Measurements from ENCODE around the gene SORCS2.

The SORCS2 gene

GRCh38 chr4:7348946-7349900 lies 156.9 kb downstream of the SORCS2 start:
- CTCF ChIA-PET: interaction anchor here (0.6 kb wide), 1 partner anchor 1367 kb away, joined by 3 read pairs; no protein-coding TSS in a partner anchor
- Histone ChIP-seq H3K36me3 (ENCODE audit: control insufficient read depth in 2 of 2, insufficient read depth in 1 of 2, low read length in 2 of 2) (no peaks in the 10 kb centered on the region), H3K9me3 (ENCODE audit: control insufficient read depth, insufficient read depth, low read depth, low read length) (no peaks in the 10 kb centered on the region), H3K27ac (ENCODE audit: extremely low read depth, low read depth, low read length) (no peak overlapping the region), H3K4me1 (ENCODE audit: control insufficient read depth, insufficient read depth, low read length) (no peaks in the 10 kb centered on the region), H3K4me3 (ENCODE audit: low read depth, low read length) (no peak overlapping the region)
- POLR2A ChIA-PET: no interaction called here
- TF ChIP-seq ZNF223 (tag by site-specific recombination; IDR thresholded peaks at IDR 0.05): no peak
- no peak for TF ChIP-seq ZNF121 (tag by site-specific recombination; IDR thresholded peaks at IDR 0.05)
- no peak for TF ChIP-seq ZNF629 (tag by site-specific recombination; IDR thresholded peaks at IDR 0.05)
- TF ChIP-seq GFI1B (tag by site-specific recombination; IDR thresholded peaks at IDR 0.05): no peak
- TF ChIP-seq ZBTB1 (tag by site-specific recombination; IDR thresholded peaks at IDR 0.05): no peak
- no peak for TF ChIP-seq ZSCAN30 (tag by site-specific recombination; IDR thresholded peaks at IDR 0.05)
- TF ChIP-seq YY2 (tag by site-specific recombination; IDR thresholded peaks at IDR 0.05): no peak
- TF ChIP-seq, protein P1, sequence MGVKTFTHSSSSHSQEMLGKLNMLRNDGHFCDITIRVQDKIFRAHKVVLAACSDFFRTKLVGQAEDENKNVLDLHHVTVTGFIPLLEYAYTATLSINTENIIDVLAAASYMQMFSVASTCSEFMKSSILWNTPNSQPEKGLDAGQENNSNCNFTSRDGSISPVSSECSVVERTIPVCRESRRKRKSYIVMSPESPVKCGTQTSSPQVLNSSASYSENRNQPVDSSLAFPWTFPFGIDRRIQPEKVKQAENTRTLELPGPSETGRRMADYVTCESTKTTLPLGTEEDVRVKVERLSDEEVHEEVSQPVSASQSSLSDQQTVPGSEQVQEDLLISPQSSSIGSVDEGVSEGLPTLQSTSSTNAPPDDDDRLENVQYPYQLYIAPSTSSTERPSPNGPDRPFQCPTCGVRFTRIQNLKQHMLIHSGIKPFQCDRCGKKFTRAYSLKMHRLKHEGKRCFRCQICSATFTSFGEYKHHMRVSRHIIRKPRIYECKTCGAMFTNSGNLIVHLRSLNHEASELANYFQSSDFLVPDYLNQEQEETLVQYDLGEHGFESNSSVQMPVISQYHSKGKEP (tag by site-specific recombination; IDR thresholded peaks at IDR 0.05): no peak
- TF ChIP-seq OVOL3 (tag by site-specific recombination; IDR thresholded peaks at IDR 0.05): no peak
- no peak for TF ChIP-seq ZNF280C (tag by site-specific recombination; IDR thresholded peaks at IDR 0.05)
- TF ChIP-seq ZNF112 (tag by site-specific recombination; IDR thresholded peaks at IDR 0.05): no peak
- no peak for TF ChIP-seq MYNN (tag by site-specific recombination; IDR thresholded peaks at IDR 0.05; ENCODE audit: borderline replicate concordance)
- no peak for TF ChIP-seq MZF1 (tag by site-specific recombination; IDR thresholded peaks at IDR 0.05; ENCODE audit: borderline replicate concordance)
- TF ChIP-seq ZNF426 (tag by site-specific recombination; IDR thresholded peaks at IDR 0.05): no peak
- TF ChIP-seq ZNF354C (tag by site-specific recombination; IDR thresholded peaks at IDR 0.05; ENCODE audit: borderline replicate concordance, low read depth): no peak
- no peak for TF ChIP-seq ZNF132 (tag by site-specific recombination; IDR thresholded peaks at IDR 0.05; ENCODE audit: borderline replicate concordance)
- TF ChIP-seq ZNF776 (tag by site-specific recombination; IDR thresholded peaks at IDR 0.05; ENCODE audit: borderline replicate concordance): no peak
- no peak for TF ChIP-seq ZNF692 (tag by site-specific recombination; IDR thresholded peaks at IDR 0.05)

DNA sequence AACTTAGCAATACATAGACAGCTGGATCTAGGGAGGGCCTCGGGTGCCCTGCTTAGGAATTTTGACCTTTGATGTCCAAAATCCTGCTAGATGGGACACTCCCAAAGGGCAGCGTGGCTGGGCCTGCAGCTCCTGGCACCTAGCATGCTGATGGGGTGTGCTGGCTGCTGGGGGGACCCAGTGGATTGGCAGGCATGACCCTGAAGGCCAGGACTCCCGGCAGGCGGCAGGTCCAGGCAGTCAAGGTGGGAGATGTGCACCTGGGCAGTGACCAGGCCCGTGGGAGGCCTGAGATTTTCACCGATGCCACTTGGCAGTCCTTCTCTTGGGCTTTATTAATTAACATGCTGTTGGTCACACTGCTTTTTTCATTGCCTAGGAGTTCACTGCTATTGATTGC lies 158.1 kb downstream of the SORCS2 start:
- ChIA-PET CTCF (no interaction called here), POLR2A (no interaction called here)
- Histone ChIP-seq H3K9me3 (ENCODE audit: control insufficient read depth, insufficient read depth, low read depth, low read length) (no peaks in the 10 kb centered on the region), H3K36me3 (ENCODE audit: control insufficient read depth in 2 of 2, insufficient read depth in 1 of 2, low read length in 2 of 2) (no peaks in the 10 kb centered on the region), H3K4me1 (ENCODE audit: control insufficient read depth, insufficient read depth, low read length) (no peaks in the 10 kb centered on the region), H3K27ac (ENCODE audit: extremely low read depth, low read depth, low read length) (no peak overlapping the region), H3K4me3 (ENCODE audit: low read depth, low read length) (no peak overlapping the region)
- TF ChIP-seq ZNF837 (tag by site-specific recombination; IDR thresholded peaks at IDR 0.05) (no peak), ZNF404 (tag by site-specific recombination; IDR thresholded peaks at IDR 0.05) (no peak), ZNF585B (tag by site-specific recombination; IDR thresholded peaks at IDR 0.05) (no peak), ZNF140 (tag by site-specific recombination; IDR thresholded peaks at IDR 0.05) (no peak), HOXC10 (CRISPR knock-in tag; IDR thresholded peaks at IDR 0.05) (no peak), ZNF37A (tag by site-specific recombination; IDR thresholded peaks at IDR 0.05) (no peak), ZNF571 (tag by site-specific recombination; IDR thresholded peaks at IDR 0.05) (no peak), ZNF658 (tag by site-specific recombination; IDR thresholded peaks at IDR 0.05) (no peak), ZNF791 (tag by site-specific recombination; IDR thresholded peaks at IDR 0.05) (no peak)
- TF ChIP-seq, protein P2, sequence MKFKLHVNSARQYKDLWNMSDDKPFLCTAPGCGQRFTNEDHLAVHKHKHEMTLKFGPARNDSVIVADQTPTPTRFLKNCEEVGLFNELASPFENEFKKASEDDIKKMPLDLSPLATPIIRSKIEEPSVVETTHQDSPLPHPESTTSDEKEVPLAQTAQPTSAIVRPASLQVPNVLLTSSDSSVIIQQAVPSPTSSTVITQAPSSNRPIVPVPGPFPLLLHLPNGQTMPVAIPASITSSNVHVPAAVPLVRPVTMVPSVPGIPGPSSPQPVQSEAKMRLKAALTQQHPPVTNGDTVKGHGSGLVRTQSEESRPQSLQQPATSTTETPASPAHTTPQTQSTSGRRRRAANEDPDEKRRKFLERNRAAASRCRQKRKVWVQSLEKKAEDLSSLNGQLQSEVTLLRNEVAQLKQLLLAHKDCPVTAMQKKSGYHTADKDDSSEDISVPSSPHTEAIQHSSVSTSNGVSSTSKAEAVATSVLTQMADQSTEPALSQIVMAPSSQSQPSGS (tag by site-specific recombination; IDR thresholded peaks at IDR 0.05; ENCODE audit: low read depth): no peak
- TF ChIP-seq, protein P1 (tag by site-specific recombination; IDR thresholded peaks at IDR 0.05): no peak

Measured in HEK293 (cell line).